ENCODE data around the gene AMIGO1. TPM values are rescaled to one million over a fixed set of nuclear protein-coding genes. Genes with fewer than 3 reads are reported as not detected.

Gene AMIGO1
- total and polyA plus RNA-seq, 5 donors from 2014 or later, result 5.2 to 17.1 (median 11.7) TPM

DNA sequence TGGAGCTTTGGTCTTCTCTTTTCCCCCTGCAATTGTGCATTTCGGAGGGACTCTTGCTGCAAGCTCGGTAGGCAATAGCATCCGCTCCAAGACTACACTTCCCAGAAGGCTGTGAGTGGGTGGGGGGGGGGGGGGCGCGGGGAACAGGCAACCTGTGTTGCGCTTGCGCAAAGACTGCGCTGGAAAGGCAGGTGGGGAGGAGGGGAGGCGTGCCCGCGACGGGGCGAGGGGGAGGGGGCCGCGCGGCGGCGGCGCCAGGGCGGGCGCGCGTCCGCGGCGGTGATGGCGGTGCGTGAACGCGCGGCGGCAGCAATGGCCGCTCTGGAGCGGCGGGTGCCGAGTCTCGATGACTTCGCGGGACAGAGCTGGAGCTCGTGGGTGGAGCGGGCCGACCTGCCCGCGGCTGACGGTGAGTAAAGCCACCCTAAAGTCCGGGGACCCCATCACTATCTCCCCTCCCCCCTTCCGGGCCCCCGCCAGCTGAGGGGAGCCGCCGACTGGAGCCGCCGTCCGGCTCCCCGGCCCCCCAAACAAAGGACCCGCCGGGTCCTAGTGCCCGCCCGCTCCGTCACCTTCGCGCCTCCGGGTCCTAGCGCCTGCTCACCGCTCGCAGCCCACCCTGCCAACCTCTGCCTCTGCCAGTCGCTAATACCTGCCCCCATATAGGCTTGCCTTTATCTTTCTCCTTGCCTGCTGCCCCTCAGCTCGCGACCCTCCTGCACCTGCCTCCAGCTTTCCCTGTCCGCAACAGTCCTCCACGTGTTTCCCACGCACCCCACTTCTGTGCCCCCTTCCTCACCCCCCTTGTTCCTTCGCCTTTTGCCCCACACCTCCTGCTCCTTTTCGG, 25.6 kb downstream of the AMIGO1 start, which contains the start of gene ATXN7L2:
ATXN7L2 (plus strand) TSS at position 234 of the 847 bp plus-strand sequence; CDS start at position 283, 49 bp downstream.
- no peaks in the 10 kb centered on the region for H3K9me3 ChIP-seq (ENCODE audit: control insufficient read depth in 2 of 2, low read length in 2 of 2)
- H3K9me3 Mint-ChIP-seq, result no peaks in the 10 kb centered on the region
- peak within 1 kb of the TSS; percentile 89 to 97 (median 96) for H3K4me3 Mint-ChIP-seq
- DNase-seq, result peak; percentile 90 to 94 (median 93)
- peaks cover 9% of the 10 kb centered on the region for H3K27me3 Mint-ChIP-seq
- peak within 1 kb of the TSS; percentile 87 to 95 (median 90) for H3K27ac Mint-ChIP-seq
- H3K4me1 Mint-ChIP-seq, result peaks cover 0 to 35% (median 25%) of the 10 kb centered on the region in 4 donors
- H3K27me3 ChIP-seq (ENCODE audit: control insufficient read depth, insufficient read depth, low read length), result no peaks in the 10 kb centered on the region
- peaks cover 20% of the 10 kb centered on the region for H3K4me1 ChIP-seq (ENCODE audit: control insufficient read depth, insufficient read depth, low read length, poor library complexity, severe bottlenecking)
- H3K36me3 ChIP-seq (ENCODE audit: control insufficient read depth, insufficient read depth, low read length), result peaks cover 4% of the 10 kb centered on the region
- peak within 1 kb of the TSS; percentile 84 for H3K27ac ChIP-seq (ENCODE audit: insufficient read depth, low read length, poor library complexity, severe bottlenecking)
- peak; percentile 79 for ATAC-seq (ENCODE audit: low read depth in 2 of 2)
- peak within 1 kb of the TSS; percentile 90 for H3K4me3 ChIP-seq (ENCODE audit: low read depth, low read length)
- H3K36me3 Mint-ChIP-seq, result peaks cover 8% of the 10 kb centered on the region

DNA sequence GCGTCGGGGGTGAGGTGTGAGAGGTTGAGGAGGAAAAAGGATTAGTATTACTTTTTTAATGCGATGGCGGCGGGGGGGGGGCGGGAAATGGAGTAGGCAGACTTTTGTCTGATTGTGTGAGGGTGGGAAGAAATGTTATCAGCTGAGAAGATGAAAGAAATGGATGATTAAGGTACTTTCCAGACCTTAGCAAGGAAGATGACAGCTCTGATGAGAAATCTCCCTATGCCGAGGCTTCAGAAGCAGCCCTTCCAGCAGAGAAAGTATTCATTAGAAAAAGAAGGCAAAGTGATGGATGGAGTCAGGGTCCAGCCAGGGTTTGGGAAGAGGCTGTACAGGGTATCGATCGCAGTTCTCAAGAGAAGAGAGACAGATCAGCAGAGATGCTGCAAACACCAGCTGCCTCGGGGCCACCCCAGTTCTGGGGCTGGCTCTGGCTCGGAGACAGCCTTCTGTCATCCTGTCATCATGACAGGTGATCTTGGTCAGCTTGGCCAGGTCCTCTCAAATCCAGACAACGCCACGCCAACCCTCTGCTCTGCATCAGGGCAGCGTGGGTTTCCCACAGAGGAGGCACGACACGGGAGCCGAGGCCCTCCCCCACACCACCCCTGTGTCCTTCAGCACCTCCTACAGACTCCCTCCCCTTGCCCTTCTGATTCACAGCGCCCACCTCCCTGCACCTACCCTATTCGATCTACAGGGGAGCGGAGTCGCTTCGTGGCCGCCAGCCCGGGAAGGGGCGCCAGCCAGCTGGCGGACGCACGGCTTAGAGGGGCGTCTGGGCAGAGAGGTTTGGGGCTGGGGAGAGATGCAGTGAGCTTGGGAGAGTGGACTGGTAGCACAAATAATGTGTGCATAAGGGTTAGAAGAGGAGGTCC, 26.5 kb downstream of the AMIGO1 start:
- peak; percentile 42 to 45 for ATAC-seq (ENCODE audit: low read depth in 2 of 2)
- H3K4me1 ChIP-seq (ENCODE audit: control insufficient read depth, insufficient read depth, low read length, poor library complexity, severe bottlenecking), result peaks cover 20% of the 10 kb centered on the region
- Mint-ChIP-seq H3K9me3 (no peaks in the 10 kb centered on the region), H3K4me3 (peak overlapping the region; percentile 89 to 97 (median 96)), H3K36me3 (peaks cover 8% of the 10 kb centered on the region), H3K27me3 (peaks cover 13% of the 10 kb centered on the region), H3K4me1 (peaks cover 0 to 39% (median 29%) of the 10 kb centered on the region in 4 donors), H3K27ac (peak overlapping the region; percentile 87 to 95 (median 90))
- H3K36me3 ChIP-seq (ENCODE audit: control insufficient read depth, insufficient read depth, low read length), result no peaks in the 10 kb centered on the region
- peak overlapping the region; percentile 63 for H3K27ac ChIP-seq (ENCODE audit: insufficient read depth, low read length, poor library complexity, severe bottlenecking)
- H3K27me3 ChIP-seq (ENCODE audit: control insufficient read depth, insufficient read depth, low read length), result no peaks in the 10 kb centered on the region
- peak in 2 of 3 donors; percentile 20 to 42 for DNase-seq
- peak overlapping the region; percentile 90 for H3K4me3 ChIP-seq (ENCODE audit: low read depth, low read length)
- H3K9me3 ChIP-seq (ENCODE audit: control insufficient read depth in 2 of 2, low read length in 2 of 2), result no peaks in the 10 kb centered on the region

GRCh38 chr1:109482242-109482641, 27.3 kb downstream of the AMIGO1 start:
- Histone ChIP-seq H3K4me3 (ENCODE audit: low read depth, low read length) (peak overlapping the region; percentile 14), H3K4me1 (ENCODE audit: control insufficient read depth, insufficient read depth, low read length, poor library complexity, severe bottlenecking) (peaks cover 20% of the 10 kb centered on the region), H3K27ac (ENCODE audit: insufficient read depth, low read length, poor library complexity, severe bottlenecking) (no peak overlapping the region), H3K36me3 (ENCODE audit: control insufficient read depth, insufficient read depth, low read length) (no peaks in the 10 kb centered on the region), H3K9me3 (ENCODE audit: control insufficient read depth in 2 of 2, low read length in 2 of 2) (no peaks in the 10 kb centered on the region), H3K27me3 (ENCODE audit: control insufficient read depth, insufficient read depth, low read length) (no peaks in the 10 kb centered on the region)
- Mint-ChIP-seq H3K36me3 (peaks cover 4% of the 10 kb centered on the region), H3K4me1 (peaks cover 0 to 39% (median 28%) of the 10 kb centered on the region in 4 donors), H3K27ac (peak overlapping the region in 1 of 3 donors; percentile 17), H3K9me3 (no peaks in the 10 kb centered on the region), H3K4me3 (peak overlapping the region in 3 of 4 donors; percentile 89 to 97 (median 90)), H3K27me3 (peaks cover 18% of the 10 kb centered on the region)
- ATAC-seq (ENCODE audit: low read depth in 2 of 2) (no peak), DNase-seq (no peak)

GRCh38 chr1:109481646-109482045, 27.9 kb downstream of the AMIGO1 start:
- H3K4me3 ChIP-seq (ENCODE audit: low read depth, low read length), result no peak overlapping the region
- H3K36me3 ChIP-seq (ENCODE audit: control insufficient read depth, insufficient read depth, low read length), result no peaks in the 10 kb centered on the region
- Mint-ChIP-seq H3K9me3 (no peaks in the 10 kb centered on the region), H3K4me1 (peaks cover 0 to 39% (median 28%) of the 10 kb centered on the region in 4 donors), H3K27me3 (peaks cover 18% of the 10 kb centered on the region), H3K4me3 (peak overlapping the region in 1 of 4 donors; percentile 89), H3K36me3 (peaks cover 4% of the 10 kb centered on the region), H3K27ac (no peak overlapping the region)
- ATAC-seq (ENCODE audit: low read depth in 2 of 2) (no peak), DNase-seq (no peak)
- no peak overlapping the region for H3K27ac ChIP-seq (ENCODE audit: insufficient read depth, low read length, poor library complexity, severe bottlenecking)
- no peaks in the 10 kb centered on the region for H3K9me3 ChIP-seq (ENCODE audit: control insufficient read depth in 2 of 2, low read length in 2 of 2)
- H3K4me1 ChIP-seq (ENCODE audit: control insufficient read depth, insufficient read depth, low read length, poor library complexity, severe bottlenecking), result peaks cover 20% of the 10 kb centered on the region
- H3K27me3 ChIP-seq (ENCODE audit: control insufficient read depth, insufficient read depth, low read length), result no peaks in the 10 kb centered on the region

DNA sequence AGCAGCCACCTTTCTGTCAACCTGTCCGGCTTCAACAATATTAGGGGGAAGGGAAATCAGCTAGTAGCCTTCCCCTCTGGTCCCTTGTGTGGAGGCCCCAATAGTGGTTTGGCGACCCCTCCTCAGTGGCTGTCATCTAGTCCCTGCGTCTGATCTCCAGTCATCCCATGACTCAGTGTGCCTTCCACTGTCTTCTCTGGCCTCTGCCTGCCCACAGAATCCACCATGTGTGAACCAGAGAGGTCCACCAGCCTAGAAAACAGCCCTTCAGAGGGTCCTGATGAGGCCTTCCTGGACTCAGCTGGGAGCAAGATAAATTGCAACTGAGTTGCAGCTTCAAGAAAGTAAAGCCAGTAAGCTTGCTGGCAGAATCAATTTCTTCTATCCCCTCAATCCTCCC, 29.6 kb downstream of the AMIGO1 start:
- Histone ChIP-seq H3K27ac (ENCODE audit: insufficient read depth, low read length, poor library complexity, severe bottlenecking) (no peak overlapping the region), H3K9me3 (ENCODE audit: control insufficient read depth in 2 of 2, low read length in 2 of 2) (no peaks in the 10 kb centered on the region), H3K27me3 (ENCODE audit: control insufficient read depth, insufficient read depth, low read length) (peaks cover 3% of the 10 kb centered on the region), H3K4me3 (ENCODE audit: low read depth, low read length) (no peak overlapping the region), H3K36me3 (ENCODE audit: control insufficient read depth, insufficient read depth, low read length) (no peaks in the 10 kb centered on the region), H3K4me1 (ENCODE audit: control insufficient read depth, insufficient read depth, low read length, poor library complexity, severe bottlenecking) (peaks cover 16% of the 10 kb centered on the region)
- no peak overlapping the region for H3K27ac Mint-ChIP-seq
- DNase-seq, result no peak
- no peaks in the 10 kb centered on the region for H3K36me3 Mint-ChIP-seq
- H3K4me3 Mint-ChIP-seq, result peak overlapping the region in 1 of 4 donors; percentile 63
- no peak for ATAC-seq (ENCODE audit: low read depth in 2 of 2)
- peaks cover 33% of the 10 kb centered on the region for H3K27me3 Mint-ChIP-seq
- peaks cover 0 to 2% (median 0%) of the 10 kb centered on the region in 7 donors for H3K9me3 Mint-ChIP-seq
- H3K4me1 Mint-ChIP-seq, result peaks cover 0 to 32% (median 21%) of the 10 kb centered on the region in 4 donors

DNA sequence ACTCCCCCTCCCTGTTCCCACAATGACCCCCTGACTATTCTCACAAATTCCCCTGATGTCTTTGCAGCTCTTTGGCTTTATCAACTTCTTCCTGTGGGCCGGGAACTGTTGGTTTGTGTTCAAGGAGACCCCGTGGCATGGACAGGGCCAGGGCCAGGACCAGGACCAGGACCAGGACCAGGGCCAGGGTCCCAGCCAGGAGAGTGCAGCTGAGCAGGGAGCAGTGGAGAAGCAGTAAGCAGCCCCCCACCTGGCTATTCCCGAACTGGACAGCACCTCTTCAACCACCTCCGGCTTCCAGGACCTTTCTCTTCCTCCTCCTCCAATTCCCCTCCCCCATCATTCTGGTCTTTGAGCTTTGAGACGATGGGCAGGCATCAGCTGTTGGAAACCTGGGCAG, 30.2 kb downstream of the AMIGO1 start:
- H3K4me3 ChIP-seq (ENCODE audit: low read depth, low read length), result no peak overlapping the region
- peaks cover 0 to 26% (median 18%) of the 10 kb centered on the region in 4 donors for H3K4me1 Mint-ChIP-seq

GRCh38 chr1:109478806-109479205, 30.7 kb downstream of the AMIGO1 start:
- Mint-ChIP-seq H3K4me1 (peaks cover 0 to 23% (median 16%) of the 10 kb centered on the region in 4 donors), H3K27me3 (peaks cover 34% of the 10 kb centered on the region), H3K36me3 (no peaks in the 10 kb centered on the region), H3K9me3 (peaks cover 0 to 2% (median 0%) of the 10 kb centered on the region in 7 donors), H3K27ac (no peak overlapping the region), H3K4me3 (peak overlapping the region in 1 of 4 donors; percentile 6)
- Histone ChIP-seq H3K27me3 (ENCODE audit: control insufficient read depth, insufficient read depth, low read length) (peaks cover 8% of the 10 kb centered on the region), H3K4me1 (ENCODE audit: control insufficient read depth, insufficient read depth, low read length, poor library complexity, severe bottlenecking) (peaks cover 9% of the 10 kb centered on the region), H3K4me3 (ENCODE audit: low read depth, low read length) (no peak overlapping the region), H3K9me3 (ENCODE audit: control insufficient read depth in 2 of 2, low read length in 2 of 2) (no peaks in the 10 kb centered on the region), H3K36me3 (ENCODE audit: control insufficient read depth, insufficient read depth, low read length) (no peaks in the 10 kb centered on the region), H3K27ac (ENCODE audit: insufficient read depth, low read length, poor library complexity, severe bottlenecking) (no peak overlapping the region)
- DNase-seq (peak in 2 of 3 donors; percentile 40 to 54), ATAC-seq (ENCODE audit: low read depth in 2 of 2) (no peak)

More for the DNA sequence above, 30.2 kb downstream of the AMIGO1 start:
- H3K9me3 Mint-ChIP-seq, result peaks cover 0 to 2% (median 0%) of the 10 kb centered on the region in 7 donors
- H3K27ac Mint-ChIP-seq, result no peak overlapping the region
- Histone ChIP-seq H3K4me1 (ENCODE audit: control insufficient read depth, insufficient read depth, low read length, poor library complexity, severe bottlenecking) (peaks cover 10% of the 10 kb centered on the region), H3K27me3 (ENCODE audit: control insufficient read depth, insufficient read depth, low read length) (peaks cover 6% of the 10 kb centered on the region), H3K9me3 (ENCODE audit: control insufficient read depth in 2 of 2, low read length in 2 of 2) (no peaks in the 10 kb centered on the region), H3K36me3 (ENCODE audit: control insufficient read depth, insufficient read depth, low read length) (no peaks in the 10 kb centered on the region), H3K27ac (ENCODE audit: insufficient read depth, low read length, poor library complexity, severe bottlenecking) (no peak overlapping the region)
- H3K4me3 Mint-ChIP-seq, result no peak overlapping the region
- no peaks in the 10 kb centered on the region for H3K36me3 Mint-ChIP-seq
- ATAC-seq (ENCODE audit: low read depth in 2 of 2), result no peak
- H3K27me3 Mint-ChIP-seq, result peaks cover 34% of the 10 kb centered on the region
- DNase-seq, result no peak
